Measurements from ENCODE around the gene HAPLN2.
"Not testable (repeated sequence)": the region's sequence is repeated elsewhere in the genome, so short reads cannot be mapped to it uniquely, and the experiment has no call there.

HAPLN2 gene

DNA sequence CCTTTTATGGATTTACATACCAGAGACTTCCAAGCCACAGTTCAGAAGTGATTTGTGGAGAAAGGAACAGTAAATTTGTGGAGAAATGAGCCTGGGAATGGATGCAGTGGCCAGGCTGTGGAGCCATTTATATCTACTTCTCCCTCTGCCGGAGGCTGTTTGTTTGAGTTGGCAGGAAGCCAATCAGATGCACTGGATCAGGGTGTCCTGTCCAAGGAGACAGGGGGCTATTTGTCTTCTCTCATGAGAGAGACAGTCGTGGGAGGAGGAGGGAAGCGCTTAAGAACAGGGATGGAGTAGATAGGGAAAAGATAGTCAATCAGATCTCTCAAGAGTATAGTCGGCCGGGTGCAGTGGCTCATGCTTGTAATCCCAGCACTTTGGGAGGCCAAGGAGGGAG is 2.8 kb upstream of the HAPLN2 start:
- peak in 34 of 51 donors; percentile 14 to 89 (median 62) for DNase-seq

DNA sequence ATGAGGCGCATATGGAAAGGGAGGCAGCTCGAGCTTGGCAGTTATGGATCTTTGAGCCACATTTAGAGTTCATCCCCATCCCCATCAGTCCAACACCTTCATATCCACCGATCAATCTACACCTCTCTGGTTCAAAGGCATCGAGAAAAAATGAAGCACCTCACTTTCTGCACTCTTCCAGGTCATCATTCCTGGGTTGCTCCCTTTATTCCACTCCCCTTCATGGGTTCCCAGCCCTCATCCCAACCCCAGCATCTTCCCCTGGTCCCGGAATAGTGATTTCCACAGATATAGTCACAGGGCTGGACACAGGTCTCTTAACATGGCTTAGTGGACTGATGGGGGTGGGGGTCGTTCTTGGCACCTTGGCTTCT is 354 bp downstream of the HAPLN2 start:
- peak in 1 of 51 donors; percentile 64 for DNase-seq

DNA sequence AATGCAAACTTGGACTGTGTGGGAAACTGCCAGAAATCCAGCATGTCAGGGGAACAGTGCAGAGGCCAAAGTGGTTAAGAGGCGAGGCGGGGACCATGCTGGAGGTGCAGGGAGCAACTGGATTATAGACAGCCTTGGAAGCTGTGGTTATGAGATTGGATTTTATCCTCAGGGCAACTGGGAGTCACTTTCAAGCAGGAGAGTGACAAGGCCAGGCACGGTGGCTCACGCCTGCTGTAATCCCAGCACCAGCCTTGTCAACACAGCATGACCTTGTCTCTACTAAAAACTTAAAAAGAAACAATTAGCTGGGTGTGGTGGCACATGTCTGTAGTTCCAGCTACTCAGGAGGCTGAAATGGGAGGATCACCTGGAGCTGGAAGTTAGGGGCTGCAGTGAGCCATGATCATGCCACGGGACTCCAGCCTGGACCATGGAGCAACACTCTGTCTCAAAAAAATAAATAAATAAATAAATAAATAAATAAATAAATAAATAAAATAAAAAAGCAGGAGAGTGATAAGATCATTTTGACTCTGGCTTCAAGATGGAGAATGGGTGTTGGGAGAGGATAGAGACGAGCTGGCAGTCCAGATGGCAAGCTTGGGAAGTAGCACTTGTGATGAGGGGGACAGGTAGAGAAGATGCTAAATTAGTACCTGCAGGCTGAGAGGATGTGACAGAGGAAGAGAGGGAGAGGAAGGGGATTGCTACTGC is 3.5 kb downstream of the HAPLN2 start:
- DNase-seq: peak in 1 of 51 donors; percentile 10

DNA sequence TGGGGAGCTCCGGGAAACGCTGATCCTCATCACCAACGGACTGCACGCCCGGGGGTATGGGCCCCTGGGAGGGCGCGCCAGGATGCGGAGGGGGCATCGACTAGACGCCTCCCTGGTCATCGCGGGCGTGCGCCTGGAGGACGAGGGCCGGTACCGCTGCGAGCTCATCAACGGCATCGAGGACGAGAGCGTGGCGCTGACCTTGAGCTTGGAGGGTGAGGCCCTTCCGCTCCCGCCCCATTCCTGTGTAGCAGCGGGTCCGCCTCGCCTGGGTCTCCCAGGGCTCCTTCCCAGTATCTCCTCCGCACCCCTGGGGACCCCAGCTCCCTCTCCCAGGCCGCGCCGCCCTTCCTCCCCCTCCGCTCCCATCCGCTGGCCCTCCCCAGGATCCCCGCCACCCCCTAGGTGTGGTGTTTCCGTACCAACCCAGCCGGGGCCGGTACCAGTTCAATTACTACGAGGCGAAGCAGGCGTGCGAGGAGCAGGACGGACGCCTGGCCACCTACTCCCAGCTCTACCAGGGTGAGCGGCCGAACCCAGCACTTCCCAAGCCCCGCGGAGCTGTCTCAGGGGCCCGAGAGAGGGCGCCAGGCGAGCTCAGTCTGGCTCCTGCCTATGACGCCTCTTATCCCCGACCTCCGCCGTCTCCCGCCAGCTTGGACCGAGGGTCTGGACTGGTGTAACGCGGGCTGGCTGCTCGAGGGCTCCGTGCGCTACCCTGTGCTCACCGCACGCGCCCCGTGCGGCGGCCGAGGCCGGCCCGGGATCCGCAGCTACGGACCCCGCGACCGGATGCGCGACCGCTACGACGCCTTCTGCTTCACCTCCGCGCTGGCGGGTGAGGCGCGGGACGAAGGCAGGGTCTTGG is 5.0 kb downstream of the HAPLN2 start:
- DNase-seq: peak in 25 of 51 donors; percentile 16 to 63 (median 38)

DNA sequence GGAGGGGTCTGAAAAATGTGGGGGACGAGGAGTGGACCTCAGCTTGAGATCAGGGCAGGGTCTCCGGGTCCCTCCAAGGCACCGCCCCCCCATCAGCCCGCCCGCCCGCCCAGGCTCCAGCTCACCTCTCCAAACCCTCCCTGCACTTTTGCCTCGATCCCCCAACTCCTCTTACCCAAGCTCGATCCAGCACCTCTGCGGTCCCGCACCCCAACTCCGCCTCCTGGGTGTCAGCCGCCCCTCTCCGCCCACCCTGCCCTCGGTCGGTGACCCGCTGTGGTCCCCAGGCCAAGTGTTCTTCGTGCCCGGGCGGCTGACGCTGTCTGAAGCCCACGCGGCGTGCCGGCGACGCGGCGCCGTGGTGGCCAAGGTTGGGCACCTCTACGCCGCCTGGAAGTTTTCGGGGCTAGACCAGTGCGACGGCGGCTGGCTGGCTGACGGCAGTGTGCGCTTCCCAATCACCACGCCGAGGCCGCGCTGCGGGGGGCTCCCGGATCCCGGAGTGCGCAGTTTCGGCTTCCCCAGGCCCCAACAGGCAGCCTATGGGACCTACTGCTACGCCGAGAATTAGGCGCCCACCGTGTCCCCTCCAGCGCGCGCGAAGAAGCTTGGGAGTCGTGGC is 5.7 kb downstream of the HAPLN2 start:
- peak in 1 of 51 donors; percentile 5 for DNase-seq

DNA sequence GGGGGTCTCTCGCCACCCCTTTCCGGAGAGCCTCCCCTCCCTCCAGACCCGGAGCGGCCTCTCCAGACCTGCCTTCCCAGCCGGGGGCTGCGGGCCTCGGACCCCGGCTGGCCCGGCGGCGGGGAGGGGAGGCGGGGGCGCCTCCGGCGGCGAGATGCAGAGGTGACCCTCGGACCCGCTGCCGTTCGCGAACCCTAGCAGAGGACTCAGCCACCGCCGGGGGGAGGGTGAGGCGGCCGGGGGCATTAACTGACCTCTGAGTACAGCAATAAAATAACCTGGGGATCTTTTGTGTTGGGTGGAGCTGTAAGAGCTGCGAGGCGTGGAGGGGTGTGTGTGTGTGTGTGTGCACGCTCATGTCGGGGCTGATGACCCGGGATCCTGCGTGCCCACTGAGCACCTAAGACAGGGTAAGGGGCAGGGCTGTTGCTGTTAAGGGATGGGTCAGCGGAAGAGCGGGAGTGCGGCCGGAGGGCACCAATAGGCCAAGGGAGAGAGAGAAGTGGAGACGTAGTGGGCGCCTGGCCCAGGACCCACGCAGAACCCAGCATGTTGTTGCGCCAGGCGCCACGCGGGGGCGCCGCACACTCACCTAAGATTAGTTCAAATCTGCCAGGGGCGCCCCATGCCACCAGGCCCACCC is 6.3 kb downstream of the HAPLN2 start:
- peak in 33 of 51 donors; percentile 23 to 84 (median 52) for DNase-seq

DNA sequence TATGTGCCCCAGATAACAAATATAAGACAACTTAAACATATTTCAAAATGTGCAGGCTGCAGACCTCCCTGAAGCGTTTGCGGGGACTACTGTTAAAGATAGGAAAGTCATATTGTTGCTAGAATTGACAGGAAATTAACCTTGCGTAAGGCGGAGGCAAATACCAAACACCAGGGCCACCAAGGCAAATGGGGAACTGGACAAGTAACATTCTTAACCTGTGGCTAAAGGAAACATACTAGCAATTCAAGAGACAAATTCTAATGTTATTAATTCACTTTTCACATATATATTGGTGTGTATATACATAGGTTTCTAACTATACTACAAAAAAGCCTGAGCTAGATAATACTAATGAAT is 6.8 kb downstream of the HAPLN2 start:
- no peak for DNase-seq

DNA sequence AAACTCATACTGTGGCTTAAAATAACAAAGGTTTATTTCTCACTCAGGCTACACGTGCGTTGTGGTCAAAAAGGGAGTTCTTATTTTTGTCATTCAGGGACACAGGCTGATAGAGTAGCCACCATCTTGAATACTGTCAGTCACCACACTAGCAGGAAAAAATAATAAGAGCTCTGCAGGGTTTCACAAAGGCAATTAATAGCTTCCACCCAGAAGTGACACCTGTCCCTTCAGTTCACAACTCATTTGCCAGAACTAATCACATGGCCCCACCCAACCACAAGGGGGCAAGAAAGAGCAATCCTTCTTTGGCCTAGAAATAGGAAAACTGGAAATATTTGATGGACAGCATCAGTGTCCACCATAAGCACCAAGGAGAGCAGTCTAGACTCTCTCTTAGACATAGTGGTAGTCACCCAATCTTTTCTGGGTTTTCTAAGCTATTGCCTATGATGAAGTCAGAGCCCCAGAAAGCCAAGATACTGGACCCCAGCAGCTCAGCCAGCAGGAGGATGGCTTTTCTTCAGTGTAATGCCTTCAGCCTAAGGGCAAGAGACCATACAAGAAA is 8.2 kb downstream of the HAPLN2 start:
- peak in 11 of 51 donors; percentile 9 to 55 (median 29) for DNase-seq

DNA sequence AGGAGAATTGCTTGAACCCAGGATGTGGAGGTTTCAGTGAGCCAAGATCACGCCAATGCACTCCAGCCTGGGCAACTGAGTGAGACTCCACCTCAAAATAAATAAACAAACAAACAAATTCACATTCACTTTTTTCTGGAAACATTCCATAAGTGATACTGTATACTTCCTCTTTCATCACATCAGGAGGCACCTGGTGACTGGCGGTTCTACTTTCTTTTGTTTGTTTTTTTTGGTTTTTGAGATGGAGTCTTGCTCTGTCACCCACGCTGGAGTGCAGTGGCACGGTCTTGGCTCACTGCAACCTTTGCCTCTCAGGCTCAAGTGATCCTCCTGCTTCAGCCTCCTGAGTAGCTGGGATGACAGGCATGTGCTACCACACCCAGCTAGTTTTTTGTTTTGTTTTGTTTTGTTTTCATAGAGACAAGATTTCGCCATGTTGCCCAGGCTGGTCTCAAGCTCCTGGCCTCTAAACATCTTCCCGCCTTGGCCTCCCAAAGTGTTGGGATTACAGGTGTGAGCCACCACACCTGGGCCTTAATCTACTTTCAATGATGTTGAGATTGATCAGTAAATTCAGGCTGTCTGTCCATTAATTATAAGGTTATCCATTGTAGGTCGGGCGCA is 10.7 kb downstream of the HAPLN2 start:
- no peak for DNase-seq

DNA sequence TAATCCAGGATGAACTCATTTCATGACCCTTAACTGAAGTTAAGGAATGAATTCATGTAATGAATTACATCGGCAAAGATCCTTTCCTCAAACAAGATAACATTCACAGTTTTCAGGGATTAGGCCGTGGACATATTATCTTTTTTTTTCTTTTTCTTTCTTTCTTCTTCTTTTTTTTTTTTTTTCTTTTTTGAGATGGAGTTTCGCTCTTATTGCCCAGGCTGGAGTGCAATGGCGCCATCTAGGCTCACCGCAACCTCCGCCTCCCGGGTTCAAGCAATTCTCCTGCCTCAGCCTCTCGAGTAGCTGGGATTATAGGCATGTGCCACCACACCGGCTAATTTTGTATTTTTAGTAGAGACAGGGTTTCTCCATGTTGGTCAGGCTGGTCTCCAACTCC is 11.9 kb downstream of the HAPLN2 start:
- DNase-seq: not testable (repeated sequence)

DNA sequence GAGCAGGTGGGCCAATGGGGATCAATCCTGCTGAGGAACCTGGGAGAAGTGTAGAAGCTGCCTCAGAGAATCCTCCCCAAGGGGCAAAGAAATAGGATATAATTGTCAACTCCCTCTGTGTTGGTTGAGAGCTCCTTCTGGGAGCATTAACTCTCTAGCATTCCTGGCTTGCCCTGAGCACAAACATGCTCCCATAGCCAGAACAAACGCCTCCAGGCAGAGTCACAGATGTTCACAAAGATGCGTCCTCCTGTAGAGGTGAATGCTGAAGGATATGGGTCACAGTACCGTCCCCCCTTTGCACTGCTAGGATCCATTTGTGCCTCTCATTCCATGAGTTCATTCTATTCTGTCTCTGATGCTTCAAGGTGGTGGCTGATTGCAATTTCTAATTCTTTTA is 13.1 kb downstream of the HAPLN2 start:
- DNase-seq: no peak

DNA sequence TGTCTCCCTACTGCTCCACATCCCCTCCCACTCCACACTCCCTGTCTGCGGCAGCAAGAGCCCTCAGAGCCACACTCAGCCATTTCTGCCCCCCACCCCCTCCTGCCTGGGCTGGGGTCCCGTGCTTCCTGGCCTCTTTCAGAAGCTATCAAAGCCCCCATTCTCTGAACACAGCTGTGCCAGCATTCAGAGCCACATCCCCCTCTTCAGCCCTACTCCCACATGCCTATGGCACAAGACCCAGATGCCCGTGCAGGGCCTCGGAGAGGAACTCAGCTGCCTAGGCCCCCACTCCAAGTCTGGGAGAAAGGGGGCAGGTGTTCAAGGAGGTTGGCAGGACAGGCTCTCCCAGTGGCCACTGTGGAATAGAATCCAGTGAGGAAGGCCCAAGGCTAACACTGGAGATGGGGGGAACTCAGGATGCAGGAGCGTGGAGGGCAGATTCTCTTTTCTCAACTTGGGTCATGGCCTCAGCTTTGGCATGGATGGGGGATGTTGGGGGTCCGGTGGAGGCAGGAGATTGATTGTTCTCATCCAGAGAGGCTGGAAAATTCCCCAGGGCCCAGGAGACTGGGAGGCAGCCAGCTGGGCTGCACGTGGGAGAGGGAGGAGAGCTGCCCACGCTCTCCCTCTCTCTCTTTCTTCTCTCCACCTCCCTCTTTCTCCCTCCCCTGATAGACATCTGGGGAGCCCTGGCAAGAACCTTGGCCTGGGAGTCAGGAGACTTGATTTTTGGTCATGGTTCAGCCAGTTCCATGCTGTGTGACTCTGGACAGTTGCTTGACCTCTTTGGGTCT is 19.2 kb downstream of the HAPLN2 start:
- DNase-seq: peak in 29 of 51 donors; percentile 21 to 72 (median 51)

DNA sequence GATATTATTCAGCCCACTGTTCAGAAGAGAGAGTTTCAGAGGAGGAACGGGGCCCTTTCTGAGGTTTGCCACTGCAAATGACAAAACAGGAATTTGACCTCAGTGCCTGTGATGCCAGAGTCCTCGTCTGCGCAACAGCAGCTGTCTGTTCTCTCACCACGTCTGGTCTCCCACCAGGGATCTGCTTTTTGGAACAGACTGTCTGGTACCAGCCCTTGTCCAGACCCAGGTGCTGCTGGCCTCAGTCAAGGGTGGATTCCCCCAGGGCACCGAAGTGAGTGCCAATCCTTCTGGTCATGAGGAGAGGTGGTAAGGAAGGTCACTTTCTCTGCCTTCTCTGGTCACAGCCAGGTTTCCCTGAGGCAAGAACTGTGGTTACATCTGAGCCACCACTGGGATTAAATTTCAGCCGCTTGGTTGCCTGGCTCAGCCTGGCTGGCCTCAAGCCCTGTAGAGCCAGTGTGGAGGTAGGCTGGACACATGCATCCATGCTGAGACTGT is 20.4 kb downstream of the HAPLN2 start:
- peak in 2 of 51 donors; percentile 16 to 19 for DNase-seq

DNA sequence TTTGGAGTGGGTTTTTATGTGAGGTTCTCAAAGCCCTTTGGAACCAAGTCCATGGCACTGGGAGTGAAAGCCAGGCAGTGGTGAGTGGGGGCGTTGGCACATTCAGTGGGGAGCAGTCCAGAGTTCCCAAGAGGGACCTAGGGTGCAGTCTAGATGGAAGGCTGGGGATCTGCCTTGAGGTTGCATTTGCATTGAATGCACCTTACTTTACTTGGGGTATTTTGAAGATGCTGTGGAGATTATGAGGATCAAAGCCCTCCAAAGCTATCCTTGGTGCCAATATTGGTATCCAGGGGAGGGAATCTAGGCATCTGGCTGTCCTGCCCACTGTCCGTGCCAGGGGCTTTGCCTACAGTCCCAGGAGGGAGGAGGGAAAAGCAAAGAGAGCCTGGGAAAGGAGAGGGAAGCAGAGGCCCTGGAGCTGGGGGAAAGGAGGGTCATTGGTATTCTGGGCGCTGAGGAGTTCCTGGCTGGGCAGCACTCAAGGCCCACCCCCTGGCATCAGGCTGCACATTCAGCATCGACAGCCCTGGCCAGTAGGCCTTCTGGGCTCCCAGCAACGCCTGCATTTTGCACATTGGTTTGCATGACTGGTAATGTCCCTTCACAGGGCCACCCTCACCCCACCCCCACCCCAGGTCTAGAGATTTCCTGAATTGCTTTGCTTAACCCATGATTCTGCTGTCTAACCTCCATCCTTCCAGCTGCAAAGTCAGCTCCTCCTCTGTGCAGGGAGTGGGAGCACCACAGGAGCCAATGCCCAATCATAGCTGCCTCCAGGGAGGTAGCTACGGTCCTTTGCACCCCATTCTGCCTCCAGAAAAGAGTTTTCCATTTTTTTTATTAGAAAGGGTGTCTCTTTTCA is 21.9 kb downstream of the HAPLN2 start:
- DNase-seq: peak in 40 of 51 donors; percentile 23 to 92 (median 64)

DNA sequence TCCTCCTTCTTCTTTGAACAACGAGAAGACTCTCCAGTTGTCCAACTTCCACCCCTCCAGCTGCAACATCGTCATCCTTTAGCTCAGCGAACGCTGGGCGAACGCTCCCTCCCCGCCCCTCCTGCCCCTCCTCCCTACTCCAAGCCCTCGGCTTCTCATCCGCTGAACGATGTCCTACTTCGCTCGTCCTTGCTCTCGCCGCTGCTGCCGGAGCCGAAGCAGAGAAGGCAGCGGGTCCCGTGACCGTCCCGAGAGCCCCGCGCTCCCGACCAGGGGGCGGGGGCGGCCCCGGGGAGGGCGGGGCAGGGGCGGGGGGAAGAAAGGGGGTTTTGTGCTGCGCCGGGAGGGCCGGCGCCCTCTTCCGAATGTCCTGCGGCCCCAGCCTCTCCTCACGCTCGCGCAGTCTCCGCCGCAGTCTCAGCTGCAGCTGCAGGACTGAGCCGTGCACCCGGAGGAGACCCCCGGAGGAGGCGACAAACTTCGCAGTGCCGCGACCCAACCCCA is 22.6 kb downstream of the HAPLN2 start, which contains the start of gene BCAN:
TSS of gene BCAN (plus strand) at position 357 of the 504 bp plus-strand sequence. CDS start 3,938 bp downstream, outside the sequence.
- DNase-seq: peak in 44 of 51 donors; percentile 22 to 82 (median 70)

DNA sequence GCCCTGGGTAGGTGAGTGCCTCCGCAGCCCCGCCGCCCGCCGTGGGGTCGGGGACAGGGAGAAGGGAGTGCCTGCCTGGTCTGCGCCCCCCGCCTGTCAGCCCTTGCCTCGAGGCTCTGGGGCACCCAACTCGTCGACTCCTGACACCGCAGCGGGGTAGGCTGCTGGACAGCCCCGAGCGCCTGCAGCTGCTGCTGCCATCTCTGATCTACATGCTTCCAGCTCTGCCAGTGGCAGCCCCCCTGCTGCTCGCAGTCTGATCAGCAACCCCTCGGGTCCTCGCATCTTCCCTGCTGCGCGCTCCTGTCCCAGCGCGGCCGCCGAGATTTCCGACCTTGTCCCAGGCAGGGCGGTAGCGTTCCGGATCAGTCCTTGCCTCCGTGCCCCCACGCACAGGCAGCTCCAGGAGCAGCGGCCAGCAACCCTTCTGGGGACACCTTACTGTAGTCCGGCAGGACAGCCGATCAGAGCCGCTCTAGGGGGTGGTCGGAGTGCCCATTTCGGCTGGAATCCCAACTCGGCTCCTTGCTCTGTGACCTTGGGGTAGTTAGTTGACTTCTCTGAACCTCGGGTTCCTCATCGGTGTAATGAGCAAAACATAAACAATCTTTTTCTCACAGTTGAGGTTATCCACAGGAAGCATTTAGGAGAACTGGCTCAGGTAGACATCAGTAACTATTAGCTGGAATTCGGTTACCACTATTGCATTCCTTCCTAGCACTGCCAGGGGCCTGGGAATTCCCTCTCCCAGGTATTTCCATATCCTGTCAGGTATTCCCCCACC is 23.2 kb downstream of the HAPLN2 start:
- DNase-seq: peak in 6 of 51 donors; percentile 39 to 53 (median 45)

DNA sequence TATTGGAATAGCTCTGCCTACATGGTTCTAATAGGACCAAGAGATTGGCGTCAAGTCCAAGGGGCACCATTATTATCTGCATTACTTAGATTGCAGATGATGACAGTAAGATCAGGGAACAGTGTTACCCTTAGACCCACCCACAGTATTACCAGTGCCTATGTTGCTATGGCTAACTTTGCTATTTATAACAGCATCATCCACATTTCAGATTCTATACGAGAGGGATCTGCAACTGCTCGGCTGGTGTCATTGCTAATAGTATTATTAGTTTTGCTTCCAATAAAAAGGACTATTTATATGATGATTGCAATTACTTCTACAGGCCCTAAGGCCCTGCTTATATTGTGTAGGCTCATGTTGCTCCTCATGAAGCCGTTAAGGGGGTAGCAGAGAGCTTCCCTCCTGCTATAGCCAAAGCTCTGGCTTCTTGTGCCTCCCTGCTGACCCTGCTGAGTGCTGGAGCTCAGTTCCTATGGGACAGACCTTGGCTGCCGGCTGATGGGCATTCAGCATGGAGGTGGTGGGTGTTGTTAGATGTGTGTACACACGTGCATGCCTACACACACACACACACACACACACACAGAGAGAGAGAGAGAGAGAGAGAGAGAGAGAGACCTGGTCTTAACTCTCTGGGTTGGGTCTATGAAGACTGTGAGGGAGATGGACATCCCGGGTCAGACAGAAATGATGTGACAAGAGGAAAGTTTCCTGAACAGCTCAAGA is 24.0 kb downstream of the HAPLN2 start:
- DNase-seq: peak in 1 of 51 donors; percentile 44

Data from hypothalamus (tissue), 51 donors.